Measurements from ENCODE around the gene BAIAP2. TPM values are rescaled to one million over a fixed set of nuclear protein-coding genes. Genes with fewer than 3 reads are reported as not detected.

Gene BAIAP2
- total and polyA plus RNA-seq, 10 of the 15 experiments (the other 5 are each of a cell fraction or from before 2014, with no cell fraction given): 0.15 to 1.2 (median 0.46) TPM; not detected in 2

- FAIRE-seq (no peak), DNase-seq (ENCODE audit: low read depth, low spot score) (no peak), ATAC-seq (peak; percentile 17)
- BruUV-seq (replicated peaks): no TSS peak
- Histone ChIP-seq H3K36me3 (ENCODE audit: control insufficient read depth in 2 of 2, insufficient read depth in 2 of 2, low read length in 1 of 2) (no peaks in the 10 kb centered on the region), H3K4me2 (ENCODE audit: control insufficient read depth, insufficient read depth) (no peak overlapping the region), H2AFZ (ENCODE audit: control insufficient read depth, low read depth, low read length) (no peak overlapping the region), H3K9me3 (replicated peaks; ENCODE audit: control insufficient read depth, insufficient read depth, low read length) (no peaks in the 10 kb centered on the region), H3K4me1 (ENCODE audit: control insufficient read depth, insufficient read depth, low read length) (peaks cover 11% of the 10 kb centered on the region), H4K20me1 (ENCODE audit: control insufficient read depth, insufficient read depth) (no peaks in the 10 kb centered on the region), H3K27me3 (replicated peaks in 1 of 2; ENCODE audit: control insufficient read depth in 2 of 2, insufficient read depth in 2 of 2, low read length in 1 of 2) (peaks cover 0 to 7% of the 10 kb centered on the region in 2 experiments; a peak in 3 of 4 replicates), H3K79me2 (ENCODE audit: control insufficient read depth, insufficient read depth, low read length) (no peaks in the 10 kb centered on the region), H3K9ac (ENCODE audit: control insufficient read depth, insufficient read depth, low read length) (no peak overlapping the region), H3K4me3 (no peak overlapping the region), H3K27ac (ENCODE audit: control insufficient read depth, insufficient read depth) (no peak overlapping the region)
- ChIA-PET RAD21 (ENCODE audit: unreplicated experiment) (interaction anchor here (0.9 to 1.4 kb wide), 2 partner anchors 46 to 67 kb away, joined by 3 read pairs; no protein-coding TSS in a partner anchor), POLR2A (no interaction called here), CTCF (interaction anchor here (1.0 to 4.8 kb wide), 3 partner anchors 8 to 71 kb away, joined by 3 to 60 read pairs (median 4); no protein-coding TSS in a partner anchor), SMC1A (ENCODE audit: uncharacterized antibody, unreplicated experiment) (no interaction called here)
- TF ChIP-seq TCF3 (IDR thresholded peaks at IDR 0.05; ENCODE audit: borderline replicate concordance, insufficient read depth, low read depth, low read length) (0 out of 2 replicates have a peak, but pooled peaks have one; percentile 10), SMC3 (IDR thresholded peaks at IDR 0.05; ENCODE audit: borderline replicate concordance, low read length) (no peak)
- 21% methylated on average over 13 of the region's 13 CpGs for WGBS (ENCODE audit: insufficient coverage, insufficient replicate concordance, low lambda C conversion rate, missing lambda C conversion rate)
- in situ Hi-C loops (cut with MboI) (loop anchor here (10.0 kb wide), 1 partner anchor 71 kb away; no protein-coding TSS in a partner anchor), intact Hi-C loops (cut with micrococcal nuclease; ENCODE audit: unreplicated experiment) (no loop called here)
Measured at GRCh38 chr17:81095383-81095762, 60.4 kb downstream of the BAIAP2 start.

GRCh38 chr17:81096741-81097133 lies 61.8 kb downstream of the BAIAP2 start:
- Histone ChIP-seq H3K9me3 (replicated peaks; ENCODE audit: control insufficient read depth, insufficient read depth, low read length) (no peaks in the 10 kb centered on the region), H3K4me3 (no peak overlapping the region), H3K9ac (ENCODE audit: control insufficient read depth, insufficient read depth, low read length) (no peak overlapping the region), H3K4me1 (ENCODE audit: control insufficient read depth, insufficient read depth, low read length) (peaks cover 11% of the 10 kb centered on the region), H2AFZ (ENCODE audit: control insufficient read depth, low read depth, low read length) (no peak overlapping the region), H3K27me3 (replicated peaks in 1 of 2; ENCODE audit: control insufficient read depth in 2 of 2, insufficient read depth in 2 of 2, low read length in 1 of 2) (peaks cover 0 to 7% of the 10 kb centered on the region in 2 experiments; a peak in 3 of 4 replicates), H3K36me3 (ENCODE audit: control insufficient read depth in 2 of 2, insufficient read depth in 2 of 2, low read length in 1 of 2) (no peaks in the 10 kb centered on the region), H3K4me2 (ENCODE audit: control insufficient read depth, insufficient read depth) (no peak overlapping the region), H3K27ac (ENCODE audit: control insufficient read depth, insufficient read depth) (no peak overlapping the region), H3K79me2 (ENCODE audit: control insufficient read depth, insufficient read depth, low read length) (no peaks in the 10 kb centered on the region), H4K20me1 (ENCODE audit: control insufficient read depth, insufficient read depth) (no peaks in the 10 kb centered on the region)
- BruUV-seq (replicated peaks): no TSS peak
- intact Hi-C loops (cut with micrococcal nuclease; ENCODE audit: unreplicated experiment): loop anchor here (1.0 kb wide), 1 partner anchor 73 kb away; no protein-coding TSS in a partner anchor
- POLR2A ChIA-PET: interaction anchor here (1.0 kb wide), 1 partner anchor 73 kb away, joined by 3 read pairs; no protein-coding TSS in a partner anchor
- SMC1A ChIA-PET (ENCODE audit: uncharacterized antibody, unreplicated experiment): interaction anchor here (1.0 to 2.1 kb wide), 2 partner anchors 71 to 73 kb away, joined by 3 to 6 read pairs; no protein-coding TSS in a partner anchor
- in situ Hi-C loops (cut with MboI): loop anchor here (10.0 kb wide), 1 partner anchor 72 kb away; no protein-coding TSS in a partner anchor
- CTCF ChIA-PET: interaction anchor here (0.7 to 4.8 kb wide), 5 partner anchors 47 to 108 kb away, joined by 3 to 60 read pairs (median 10); partner anchors contain the start of gene CHMP6
- no peak for FAIRE-seq
- RAD21 ChIA-PET (ENCODE audit: unreplicated experiment): interaction anchor here (1.5 kb wide), 1 partner anchor 72 kb away, joined by 19 read pairs; no protein-coding TSS in a partner anchor
- no peak for DNase-seq (ENCODE audit: low read depth, low spot score)
- 65% methylated on average over 7 of the region's 7 CpGs for WGBS (ENCODE audit: insufficient coverage, insufficient replicate concordance, low lambda C conversion rate, missing lambda C conversion rate)
- ATAC-seq: no peak
- no peak for TF ChIP-seq CREB1 (IDR thresholded peaks at IDR 0.05; ENCODE audit: low read depth)
- TF ChIP-seq HCFC1 (IDR thresholded peaks at IDR 0.05; ENCODE audit: low read length): no peak
- no peak for TF ChIP-seq HDAC2 (IDR thresholded peaks at IDR 0.05)
- TF ChIP-seq SMAD1 (IDR thresholded peaks at IDR 0.05; ENCODE audit: low read depth, partially characterized antibody): no peak
- TF ChIP-seq RAD21 (IDR thresholded peaks at IDR 0.05; ENCODE audit: insufficient read depth, low read depth, low read length): no peak
- TF ChIP-seq EZH2 (IDR thresholded peaks at IDR 0.05; ENCODE audit: borderline replicate concordance, control insufficient read depth, low read depth, low read length): no peak
- no peak for TF ChIP-seq JUND (IDR thresholded peaks at IDR 0.05; ENCODE audit: low read depth, low read length)
- TF ChIP-seq KAT2A (conservative IDR thresholded peaks at IDR 0.05; ENCODE audit: control insufficient read depth, low read depth, low read length): no peak
- no peak for TF ChIP-seq ATF3 (IDR thresholded peaks at IDR 0.05; ENCODE audit: borderline replicate concordance, extremely low read depth, low read depth, low read length)
- TF ChIP-seq MYB (IDR thresholded peaks at IDR 0.05; ENCODE audit: borderline replicate concordance, low read depth, low read length): no peak
- no peak for TF ChIP-seq NR2C1 (IDR thresholded peaks at IDR 0.05)
- no peak for TF ChIP-seq PAX5 (IDR thresholded peaks at IDR 0.05; ENCODE audit: borderline replicate concordance, low read depth, low read length)
- no peak for TF ChIP-seq SKIL (IDR thresholded peaks at IDR 0.05; ENCODE audit: low read depth, poor library complexity, severe bottlenecking)
